Dermis blood vessel endothelial cell (primary cell): ENCODE data around the gene ELMO3. TPM values are rescaled to one million over a fixed set of nuclear protein-coding genes. Genes with fewer than 3 reads are reported as not detected.
A peak's percentile ranks its signal among the peaks of the same experiment; 100 is the strongest.

ENCODE experiments used
- DNase-seq: peaks from one replicate; pipeline ENCODE4 v3.0.0; 2010
- total RNA-seq: library from RNA; depleted of rRNA; stranded (reverse); fragments of >200 nt; gene quantifications from 2 replicates; pipeline ENCODE4 v1.2.3, GENCODE V29; 2014

The ELMO3 gene
- total RNA-seq, 1 donor from 2014 or later: 1.9 TPM

DNA sequence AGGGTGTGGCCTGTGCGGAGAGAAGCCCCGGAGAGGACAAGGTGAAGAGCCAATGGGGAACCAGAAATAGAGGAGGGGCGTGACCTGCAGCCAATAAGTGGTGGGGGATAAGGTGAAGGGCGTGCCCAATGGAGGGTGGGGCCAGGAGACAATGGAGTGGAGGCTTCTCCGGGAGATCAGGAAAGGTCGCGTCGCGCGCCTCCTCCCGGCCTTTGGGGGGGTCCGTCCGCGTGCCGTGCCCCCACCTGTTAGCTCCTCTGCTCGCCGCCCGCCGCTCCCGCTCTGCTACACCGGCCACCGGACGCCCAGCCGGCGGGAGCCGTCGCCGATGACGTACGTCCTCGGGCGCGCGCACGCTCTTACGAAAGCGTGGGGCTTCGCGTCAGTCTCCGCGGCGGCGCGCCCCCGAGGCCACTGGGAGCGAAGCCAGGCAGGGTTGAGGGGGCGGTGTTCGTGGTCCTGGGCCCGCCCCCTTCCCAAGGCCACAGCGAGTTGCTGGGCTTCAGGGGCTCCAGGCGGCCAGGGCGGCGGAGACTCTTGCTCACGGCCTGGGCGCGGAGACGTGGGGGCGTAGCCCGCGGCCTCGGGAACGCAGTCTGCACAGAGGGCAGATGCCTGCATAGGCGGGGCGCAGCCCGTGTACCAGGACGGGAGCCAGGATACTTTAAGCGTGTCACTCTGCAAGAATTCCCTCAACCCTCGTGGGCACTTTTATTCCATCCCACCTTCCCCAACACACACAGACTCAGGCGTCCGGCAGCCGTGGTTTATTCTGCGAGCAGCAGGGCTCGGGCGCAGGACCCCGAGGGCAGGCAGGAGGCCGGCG, 15.1 kb upstream of the ELMO3 start, which contains the start of gene MATCAP1:
MATCAP1 (minus strand) TSS at position 337 of the 826 bp plus-strand sequence. CDS start 3,353 bp downstream, outside the sequence.
- DNase-seq: peak; percentile 98

DNA sequence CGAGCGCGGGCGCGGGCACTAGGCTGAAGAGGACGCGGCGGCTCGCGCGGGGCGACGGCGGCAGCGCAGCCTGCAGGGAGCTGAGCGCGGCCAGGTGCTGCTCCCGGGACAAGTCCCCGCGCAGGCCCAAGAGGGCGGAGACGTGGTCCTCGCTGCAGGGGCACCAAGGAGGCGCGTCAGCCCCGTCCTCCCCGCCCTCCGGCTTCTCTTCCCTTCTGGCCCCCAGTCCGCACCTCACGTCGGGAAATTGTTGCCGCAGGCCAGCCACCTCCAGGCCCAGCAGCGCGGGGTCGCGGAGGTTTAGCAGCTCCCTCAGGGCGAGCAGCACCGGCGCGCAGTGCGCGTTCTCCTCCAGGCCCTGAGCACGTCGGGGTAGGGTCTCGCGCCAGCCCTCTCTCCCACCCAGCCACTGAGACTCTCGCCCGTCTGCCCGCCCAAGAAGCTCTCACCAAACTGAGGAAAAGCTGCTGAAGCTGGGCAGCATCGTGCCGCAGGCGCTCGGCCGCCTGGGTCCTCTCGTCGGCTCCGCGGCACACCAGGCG, 14.4 kb upstream of the ELMO3 start:
- no peak for DNase-seq

DNA sequence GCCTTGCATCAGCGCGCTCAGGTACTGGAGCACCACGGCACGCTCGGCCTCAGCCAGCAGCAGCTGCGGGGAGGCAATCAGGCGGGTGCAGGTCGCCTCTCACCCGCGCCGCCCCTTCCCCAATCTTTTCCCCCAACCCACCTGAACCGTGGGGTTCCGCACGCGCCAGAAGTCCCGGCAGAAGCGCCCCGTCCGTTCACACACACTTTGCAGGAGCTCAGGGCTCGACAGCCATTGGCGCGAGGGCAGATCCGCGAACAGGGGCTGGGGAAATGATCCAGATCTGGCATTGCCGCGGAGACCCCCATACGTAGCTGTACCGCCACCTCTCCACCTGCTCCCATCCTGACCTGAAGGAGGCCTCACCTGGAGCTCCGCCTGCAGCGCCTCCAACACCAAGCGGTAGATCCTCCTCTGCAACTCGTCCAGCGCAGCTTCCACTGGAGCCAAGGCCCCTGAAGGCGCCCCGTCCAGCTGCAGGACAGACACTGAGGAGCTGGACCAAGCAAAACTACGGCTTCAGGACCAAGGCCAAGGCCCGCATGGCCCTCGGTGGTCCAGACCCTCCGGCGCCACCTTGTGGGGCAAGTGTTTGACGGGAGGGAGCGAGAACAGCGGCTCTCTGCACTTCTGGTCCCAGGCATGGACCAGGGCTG, 13.8 kb upstream of the ELMO3 start:
- peak; percentile 95 for DNase-seq

- no peak for DNase-seq
Measured at GRCh38 chr16:67185651-67186134, 13.2 kb upstream of the ELMO3 start.

DNA sequence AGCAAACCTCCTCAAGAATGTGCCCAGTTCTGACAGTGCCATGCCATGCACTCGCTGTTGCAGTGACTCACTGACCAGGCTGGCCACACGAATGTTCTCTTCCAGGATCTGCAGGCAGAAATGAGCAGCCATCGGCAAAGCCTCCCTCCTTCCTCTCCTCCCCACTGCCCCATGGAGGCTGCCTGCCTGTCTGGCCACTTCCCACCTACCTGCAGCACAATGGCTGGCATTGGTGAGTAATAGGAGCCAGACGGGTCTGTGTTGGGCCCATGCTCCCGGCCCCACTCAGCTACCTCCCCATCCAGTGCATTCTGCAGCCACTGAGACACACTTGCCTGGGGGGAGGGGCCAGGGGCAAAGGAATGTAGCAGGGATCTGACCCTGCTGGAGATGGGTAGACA, 12.4 kb upstream of the ELMO3 start:
- DNase-seq: no peak

GRCh38 chr16:67187175-67187890, 11.6 kb upstream of the ELMO3 start:
- no peak for DNase-seq

DNA sequence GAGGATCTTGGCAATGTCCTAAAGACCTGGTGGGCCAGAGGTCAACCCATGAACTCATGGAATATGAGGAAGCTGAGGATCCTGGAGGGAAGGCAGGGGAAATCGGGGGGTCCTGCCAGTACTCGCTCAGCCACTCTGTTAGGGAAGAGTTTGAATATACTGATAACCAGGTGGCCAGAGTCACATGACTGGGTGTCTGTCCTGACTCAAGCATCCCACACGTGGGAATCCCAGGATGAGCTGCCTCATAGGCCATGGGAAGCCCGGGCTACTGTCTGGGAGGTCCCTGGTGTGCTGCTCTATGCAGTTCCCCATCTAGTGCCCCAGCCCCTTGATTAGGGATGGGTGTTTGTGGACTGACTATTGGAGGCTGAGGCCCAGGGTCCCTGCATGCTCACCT, 10.6 kb upstream of the ELMO3 start:
- DNase-seq: no peak

DNA sequence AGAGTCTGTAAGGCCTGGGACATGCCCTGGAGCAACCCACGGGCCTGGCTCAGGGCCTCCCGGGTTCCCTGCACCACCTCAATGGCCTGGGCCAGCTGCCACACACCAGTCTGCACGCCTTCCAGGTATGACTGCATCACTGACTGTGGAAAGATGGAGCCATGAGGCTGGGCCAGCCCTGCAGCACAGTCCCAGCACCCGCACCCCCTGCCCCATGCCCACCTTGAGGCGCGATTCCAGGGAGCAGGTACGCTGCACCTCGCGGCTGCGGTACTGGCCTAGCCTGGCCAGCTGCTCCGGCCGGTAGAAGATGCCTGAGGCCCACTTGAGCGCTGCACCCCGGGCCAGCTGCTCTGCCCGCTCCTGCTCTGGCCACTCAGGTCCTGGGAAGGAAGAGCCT, 10.1 kb upstream of the ELMO3 start:
- no peak for DNase-seq

DNA sequence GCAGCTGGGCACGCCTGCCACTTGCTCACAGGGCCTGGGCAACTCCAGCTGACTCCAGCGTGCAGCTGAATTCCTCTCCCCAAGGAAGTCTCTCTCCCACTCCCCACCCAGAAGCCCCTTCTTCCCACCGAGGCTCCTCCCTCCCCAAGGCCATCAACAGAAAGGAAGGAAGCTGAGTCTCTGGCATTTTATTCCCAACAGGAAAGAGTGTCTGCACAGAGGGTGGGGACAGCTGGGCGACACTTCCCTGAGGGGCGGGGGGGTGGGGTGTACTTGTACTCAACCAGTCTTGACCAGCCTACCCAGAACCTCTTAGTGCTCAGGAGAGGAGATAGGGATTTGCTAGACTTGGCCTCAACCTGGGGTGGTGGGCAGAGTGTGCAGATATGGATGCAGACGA, 8.9 kb upstream of the ELMO3 start, which contains the start of gene EXOC3L1:
EXOC3L1 (minus strand) TSS at position 96 of the 400 bp plus-strand sequence. CDS start 460 bp downstream, outside the sequence.
- no peak for DNase-seq

GRCh38 chr16:67190448-67191399, 8.2 kb upstream of the ELMO3 start:
- peak; percentile 37 for DNase-seq

GRCh38 chr16:67191411-67191994, 7.4 kb upstream of the ELMO3 start:
- DNase-seq: no peak

DNA sequence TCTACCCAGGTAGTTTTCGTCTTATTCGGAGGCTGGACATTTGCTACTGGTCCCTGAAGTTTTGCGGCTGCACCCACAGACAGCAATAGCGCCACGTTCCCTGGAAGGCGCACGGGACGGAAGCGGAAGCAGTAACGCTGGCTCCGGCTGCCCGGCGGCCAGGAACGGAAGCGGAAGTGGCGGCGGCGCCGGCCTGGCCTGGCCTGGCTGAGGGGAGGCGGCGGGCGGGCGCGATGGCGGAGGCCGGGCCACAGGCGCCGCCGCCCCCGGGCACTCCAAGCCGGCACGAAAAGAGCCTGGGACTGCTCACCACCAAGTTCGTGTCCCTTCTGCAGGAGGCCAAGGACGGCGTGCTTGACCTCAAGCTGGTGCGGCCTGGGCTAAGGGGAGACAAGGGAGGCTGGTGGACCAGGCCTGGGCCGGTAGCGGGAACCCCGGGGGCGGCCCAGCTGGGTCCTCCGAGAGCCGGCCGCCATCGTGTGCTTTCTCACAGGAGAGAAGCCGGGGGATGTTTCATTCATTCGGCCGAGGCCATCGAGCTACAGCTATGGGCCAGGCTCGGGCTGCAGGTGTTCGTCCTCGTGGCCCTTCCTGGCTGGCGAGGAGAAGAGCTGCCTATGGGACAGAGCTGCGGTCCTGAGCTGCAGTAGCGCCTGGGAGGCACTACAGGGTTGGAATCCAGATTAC, 6.8 kb upstream of the ELMO3 start, which contains the start of gene E2F4:
E2F4 (plus strand) TSS at position 161 of the 687 bp plus-strand sequence; CDS start at position 234, 73 bp downstream.
- peak; percentile 96 for DNase-seq

DNA sequence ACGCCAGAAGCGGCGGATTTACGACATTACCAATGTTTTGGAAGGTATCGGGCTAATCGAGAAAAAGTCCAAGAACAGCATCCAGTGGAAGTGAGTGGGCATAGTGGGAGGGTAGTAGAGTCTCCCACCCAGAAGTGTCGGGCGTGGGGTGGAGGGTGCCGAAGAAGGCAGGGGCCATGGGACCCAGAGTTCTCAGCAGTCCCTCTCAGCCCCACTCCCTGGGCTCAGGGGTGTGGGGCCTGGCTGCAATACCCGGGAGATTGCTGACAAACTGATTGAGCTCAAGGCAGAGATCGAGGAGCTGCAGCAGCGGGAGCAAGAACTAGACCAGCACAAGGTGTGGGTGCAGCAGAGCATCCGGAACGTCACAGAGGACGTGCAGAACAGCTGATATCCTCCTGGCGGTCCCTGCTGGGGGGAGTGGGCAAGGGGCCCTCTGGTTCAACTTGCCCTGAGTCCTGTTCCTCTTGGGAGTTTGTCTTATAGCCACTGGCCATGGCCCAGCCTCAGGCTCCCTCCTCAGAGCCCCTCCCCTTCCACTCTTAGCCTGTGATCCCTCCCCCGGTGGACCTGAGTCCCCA, 6.1 kb upstream of the ELMO3 start:
- DNase-seq: peak; percentile 31

DNA sequence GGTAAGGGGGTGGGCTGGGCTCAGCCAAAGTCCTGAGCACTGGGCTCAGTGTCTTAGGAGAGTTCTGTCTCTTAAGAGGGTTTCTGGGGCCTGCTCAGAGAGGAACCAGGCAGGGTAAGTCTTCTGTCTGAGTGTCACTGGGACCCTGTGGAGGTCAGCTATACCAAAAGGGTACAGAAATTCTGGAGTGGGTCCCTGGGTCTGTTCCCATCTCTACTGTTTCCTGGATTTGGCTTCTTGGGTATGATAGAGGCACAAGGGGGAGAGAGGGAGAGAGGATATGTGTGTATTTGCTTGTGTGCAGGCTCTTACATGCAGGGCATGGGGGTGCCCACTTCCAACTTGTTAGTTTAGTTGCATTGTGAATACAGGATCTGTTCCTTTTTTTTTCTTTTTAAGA, 5.4 kb upstream of the ELMO3 start:
- DNase-seq: no peak

DNA sequence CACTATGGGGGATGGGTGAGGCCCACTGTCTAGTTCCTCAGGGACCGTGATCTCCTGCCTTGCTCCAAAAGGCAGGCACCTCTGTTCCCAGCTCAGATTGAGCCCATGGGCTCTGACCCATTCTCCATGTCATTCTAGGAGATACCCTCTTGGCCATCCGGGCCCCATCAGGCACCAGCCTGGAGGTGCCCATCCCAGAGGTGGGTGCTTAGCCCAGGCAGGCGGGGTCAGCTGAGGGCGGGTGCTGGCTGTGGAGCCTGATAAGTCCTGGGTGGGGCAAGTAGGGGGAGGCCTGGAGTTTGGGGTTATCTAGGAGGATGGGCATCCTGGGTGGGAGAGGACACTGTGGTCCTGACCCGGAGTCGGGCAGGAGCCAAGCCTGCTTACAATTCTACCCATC, 4.7 kb upstream of the ELMO3 start:
- DNase-seq: no peak

- no peak for DNase-seq
Measured at GRCh38 chr16:67195676-67196075, 3.3 kb upstream of the ELMO3 start.

GRCh38 chr16:67196881-67197280, 2.0 kb upstream of the ELMO3 start:
- DNase-seq: no peak

DNA sequence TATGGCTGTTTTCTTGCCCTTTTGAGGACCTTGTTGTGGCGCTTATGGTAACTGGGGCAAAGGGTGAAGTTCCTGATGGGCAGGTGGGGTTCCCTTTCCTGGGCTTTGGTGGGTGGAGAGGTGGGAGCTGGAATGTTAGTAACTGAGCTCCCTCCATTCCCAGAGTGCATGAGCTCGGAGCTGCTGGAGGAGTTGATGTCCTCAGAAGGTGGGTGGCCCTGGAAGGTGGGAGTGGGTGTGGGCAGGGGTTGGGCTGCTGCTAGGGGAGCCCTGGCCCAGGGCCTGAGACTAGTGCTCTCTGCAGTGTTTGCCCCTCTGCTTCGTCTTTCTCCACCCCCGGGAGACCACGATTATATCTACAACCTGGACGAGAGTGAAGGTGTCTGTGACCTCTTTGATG, 1.2 kb upstream of the ELMO3 start:
- no peak for DNase-seq

DNA sequence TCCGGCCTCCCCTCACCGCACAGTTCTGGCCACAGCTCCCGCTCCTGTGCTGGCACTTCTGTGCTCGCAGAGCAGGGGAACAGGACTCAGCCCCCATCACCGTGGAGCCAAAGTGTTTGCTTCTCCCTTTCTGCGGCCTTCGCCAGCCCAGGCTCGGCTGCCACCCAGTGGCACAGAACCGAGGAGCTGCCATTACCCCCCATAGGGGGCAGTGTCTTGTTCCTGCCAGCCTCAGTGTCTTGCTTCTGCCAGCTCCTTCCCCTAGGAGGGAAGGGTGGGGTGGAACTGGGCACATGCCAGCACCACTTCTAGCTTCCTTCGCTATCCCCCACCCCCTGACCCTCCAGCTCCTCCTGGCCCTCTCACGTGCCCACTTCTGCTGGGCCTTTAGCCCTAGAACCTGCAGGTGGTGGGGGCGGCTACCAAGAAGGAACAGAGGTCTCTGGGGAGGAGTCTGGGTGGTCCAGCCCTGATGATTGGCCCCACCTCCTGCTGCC, 645 bp upstream of the ELMO3 start:
- peak; percentile 72 for DNase-seq

- no peak for DNase-seq
Measured at GRCh38 chr16:67199808-67200198, 872 bp downstream of the ELMO3 start.
